GM12892 (cell line): ENCODE measurements around the gene ZNF2.

Experiments used
- DNase-seq: peaks from one replicate; pipeline ENCODE4 v3.0.0; 2011; ENCODE audit not compliant: insufficient read length
- FAIRE-seq: peaks from 2 replicates; lab custom pipeline; 2011; peaks lifted over from hg19 to GRCh38; lab: Jason Lieb, UNC
- POLR2A ChIP-seq: IDR thresholded peaks from 2 replicates; pipeline ENCODE4 v1.6.1; 2011; ENCODE audit warnings: low read depth, low read length, control low read depth
- POLR2AphosphoS5 ChIP-seq: IDR thresholded peaks from 2 replicates; pipeline ENCODE4 v1.6.1; 2011; ENCODE audit warnings: low read depth, low read length, control low read depth
- TAF1 ChIP-seq: IDR thresholded peaks from 2 replicates; pipeline ENCODE4 v1.6.1; 2011; ENCODE audit warnings: low read depth, mild to moderate bottlenecking, control low read depth, low read length, borderline replicate concordance

The ZNF2 gene

DNA sequence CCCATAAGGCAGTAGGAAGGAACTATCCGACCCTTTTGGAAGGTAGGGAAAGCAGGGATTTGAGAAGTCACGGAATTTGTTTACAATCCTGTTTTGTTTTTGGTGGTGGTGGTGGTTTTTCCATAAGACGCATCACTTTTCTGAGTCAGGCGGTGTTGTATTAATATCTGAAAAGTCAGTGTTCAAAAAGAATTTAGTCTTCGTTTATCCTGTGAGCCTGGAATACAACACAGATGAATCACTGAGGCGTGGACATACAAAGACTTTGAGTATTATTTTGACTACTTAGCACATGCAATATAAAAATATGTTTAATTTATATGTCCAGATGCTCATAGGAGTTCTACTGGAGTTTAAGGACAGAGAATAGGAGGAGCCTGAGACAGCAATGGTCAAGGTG lies 42.5 kb downstream of the ZNF2 start:
- no peak for TF ChIP-seq TAF1
- no peak for TF ChIP-seq POLR2AphosphoS5
- TF ChIP-seq POLR2A = no peak
- DNase-seq = no peak
- FAIRE-seq = no peak

DNA sequence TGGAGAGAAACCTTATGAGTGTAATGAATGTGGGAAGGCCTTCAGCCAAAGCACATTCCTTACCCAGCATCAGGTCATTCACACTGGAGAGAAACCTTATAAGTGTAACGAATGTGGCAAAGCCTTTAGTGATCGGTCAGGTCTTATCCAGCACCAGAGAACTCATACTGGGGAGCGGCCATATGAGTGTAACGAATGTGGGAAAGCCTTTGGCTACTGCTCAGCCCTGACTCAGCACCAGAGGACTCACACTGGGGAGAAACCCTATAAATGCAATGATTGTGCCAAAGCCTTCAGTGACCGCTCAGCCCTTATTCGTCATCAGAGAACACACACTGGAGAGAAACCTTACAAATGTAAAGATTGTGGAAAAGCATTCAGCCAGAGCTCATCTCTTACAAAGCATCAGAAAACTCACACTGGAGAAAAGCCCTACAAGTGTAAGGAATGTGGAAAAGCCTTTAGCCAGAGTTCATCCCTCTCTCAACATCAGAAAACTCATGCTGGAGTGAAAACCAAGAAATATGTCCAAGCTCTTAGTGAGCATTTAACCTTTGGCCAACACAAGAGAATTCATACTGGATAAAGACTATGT lies 49.5 kb downstream of the ZNF2 start:
- TF ChIP-seq TAF1 (no peak), POLR2A (no peak)
- FAIRE-seq (no peak), DNase-seq (no peak)

DNA sequence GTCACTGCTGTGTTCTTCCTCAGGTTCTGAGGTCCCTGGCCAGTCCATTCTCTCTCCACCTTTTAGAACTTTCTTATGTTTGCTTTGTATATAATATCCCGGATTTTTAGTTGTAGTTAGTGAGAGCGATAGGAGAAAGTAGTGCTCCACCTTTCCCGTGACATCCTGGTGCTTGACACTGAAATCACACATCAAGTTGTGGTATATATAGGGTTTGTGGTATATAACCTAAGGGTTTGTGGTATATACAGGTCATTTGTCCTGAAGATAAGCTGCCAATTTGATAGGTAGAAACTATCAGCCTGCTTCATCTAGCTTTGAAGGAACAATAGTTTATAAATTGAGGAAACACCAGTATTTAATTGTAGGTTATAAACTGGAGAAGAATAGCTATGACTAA lies 54.8 kb downstream of the ZNF2 start:
- FAIRE-seq (no peak), DNase-seq (no peak)
- TF ChIP-seq TAF1 (no peak), POLR2A (no peak), POLR2AphosphoS5 (no peak)

DNA sequence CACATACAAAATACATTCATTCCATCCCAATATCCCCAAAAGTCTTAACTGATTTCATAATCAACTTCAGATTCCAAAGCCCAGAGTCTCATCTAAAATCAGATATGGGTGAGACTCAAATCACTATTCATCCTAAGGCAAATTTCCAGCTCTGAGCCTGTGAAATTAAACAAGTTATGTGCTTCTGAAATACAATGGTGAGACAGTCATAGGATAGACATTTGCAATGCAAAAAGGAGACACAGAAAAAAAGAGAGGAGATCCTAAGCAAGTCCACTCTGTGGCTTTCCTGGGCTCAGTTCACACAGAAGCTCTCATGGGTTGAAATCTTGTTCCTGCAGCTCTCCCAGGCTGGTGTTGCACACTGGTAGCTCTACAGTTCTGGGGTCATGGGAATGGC lies 60.0 kb downstream of the ZNF2 start:
- no peak for TF ChIP-seq POLR2AphosphoS5
- TF ChIP-seq TAF1 = no peak
- TF ChIP-seq POLR2A = no peak
- no peak for DNase-seq
- FAIRE-seq = no peak

DNA sequence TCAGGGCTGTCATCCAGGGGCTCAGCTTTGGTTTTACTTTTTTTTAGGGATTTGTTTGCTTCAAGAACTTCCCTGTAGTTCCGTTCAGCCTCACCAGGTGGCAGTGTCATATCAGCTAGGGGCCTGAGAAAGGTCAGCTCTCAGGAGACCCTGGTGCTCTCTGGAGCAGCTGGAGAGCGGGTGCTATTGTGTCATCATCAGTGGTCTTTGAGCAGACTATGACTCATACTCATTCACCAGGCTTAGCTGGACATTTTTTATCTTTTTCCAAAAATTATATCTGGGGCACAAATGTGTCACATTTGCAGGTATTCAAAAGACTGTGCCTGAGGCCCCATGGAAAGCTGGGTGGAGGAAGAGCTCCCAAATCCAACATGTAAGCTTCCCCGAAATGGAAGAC lies 66.1 kb downstream of the ZNF2 start:
- DNase-seq = peak; percentile 25
- FAIRE-seq = no peak
- TF ChIP-seq POLR2A (no peak), POLR2AphosphoS5 (no peak), TAF1 (no peak)

DNA sequence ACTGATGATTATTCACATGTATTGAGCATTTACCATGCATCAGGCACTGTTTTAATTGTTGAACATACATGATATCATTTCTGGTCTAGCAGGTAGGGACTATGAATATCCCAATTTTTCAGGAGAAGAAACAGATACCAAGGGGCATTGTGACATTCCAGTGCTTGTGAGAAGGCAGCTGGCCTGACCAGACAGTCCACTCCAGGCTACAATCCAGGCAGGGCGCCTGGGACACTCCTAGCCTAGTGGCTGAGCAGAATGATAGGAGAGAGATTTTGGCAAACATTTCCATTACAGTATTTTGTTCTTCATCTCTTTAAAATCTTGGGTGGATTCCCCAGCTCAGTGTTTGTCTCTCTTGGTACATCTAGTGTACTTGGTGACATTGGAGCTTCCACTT lies 66.6 kb downstream of the ZNF2 start:
- TF ChIP-seq POLR2A (no peak), TAF1 (no peak), POLR2AphosphoS5 (no peak)
- DNase-seq (no peak), FAIRE-seq (no peak)
